ENCODE results near the gene TMEM134.

TMEM134 gene

DNA sequence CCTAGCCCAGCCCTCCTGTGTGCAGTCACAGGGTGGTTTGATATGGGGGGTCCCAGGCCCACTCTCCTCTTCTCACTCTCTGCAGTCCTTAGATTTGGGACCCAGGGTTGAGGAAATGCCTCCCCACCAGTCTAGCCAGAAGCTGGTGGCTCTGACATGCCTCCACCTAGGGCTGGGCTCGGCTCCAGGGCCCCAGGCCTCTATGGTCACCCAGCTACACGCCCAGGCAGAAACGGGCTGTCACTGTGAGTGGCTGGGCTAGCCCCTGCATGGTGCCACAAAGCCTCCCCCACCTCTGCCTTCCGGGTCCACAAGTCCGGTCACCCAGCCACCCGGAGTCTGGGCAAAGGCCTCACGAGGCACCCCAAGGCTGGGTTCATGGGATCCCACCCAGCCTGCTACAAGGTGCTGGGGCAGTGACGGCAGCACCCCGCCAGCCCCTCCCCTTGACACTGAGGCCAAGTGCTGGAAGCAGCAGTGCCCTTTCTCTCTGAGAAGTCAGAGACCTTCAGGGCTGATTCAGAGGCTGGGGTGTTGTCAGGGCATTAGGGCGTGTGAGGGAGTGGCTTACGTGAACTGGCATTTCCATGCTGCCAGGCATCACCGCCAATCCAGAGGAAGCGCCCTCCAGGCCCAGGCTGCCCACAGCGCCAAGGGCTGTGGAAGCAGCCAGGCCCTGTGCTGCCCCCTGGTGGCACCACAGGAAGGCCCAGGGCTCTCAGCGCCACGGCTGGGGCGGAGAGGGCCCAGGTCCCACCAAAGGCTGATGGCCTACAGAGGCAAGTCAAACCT lies 36.8 kb upstream of the TMEM134 start:
- Histone ChIP-seq H3K9ac (ENCODE audit: low read depth, low read length) (no peak overlapping the region), H3K36me3 (ENCODE audit: control insufficient read depth, insufficient read depth, low read length) (peaks cover 10% of the 10 kb centered on the region), H3K27me3 (ENCODE audit: control insufficient read depth, insufficient read depth, low read length) (peaks cover 2% of the 10 kb centered on the region), H3K4me3 (ENCODE audit: low read depth, low read length) (peak overlapping the region; percentile 83), H3K4me1 (ENCODE audit: control insufficient read depth, insufficient read depth, low read length) (peaks cover 4% of the 10 kb centered on the region), H3K9me3 (ENCODE audit: control insufficient read depth, insufficient read depth, low read length) (no peaks in the 10 kb centered on the region)

DNA sequence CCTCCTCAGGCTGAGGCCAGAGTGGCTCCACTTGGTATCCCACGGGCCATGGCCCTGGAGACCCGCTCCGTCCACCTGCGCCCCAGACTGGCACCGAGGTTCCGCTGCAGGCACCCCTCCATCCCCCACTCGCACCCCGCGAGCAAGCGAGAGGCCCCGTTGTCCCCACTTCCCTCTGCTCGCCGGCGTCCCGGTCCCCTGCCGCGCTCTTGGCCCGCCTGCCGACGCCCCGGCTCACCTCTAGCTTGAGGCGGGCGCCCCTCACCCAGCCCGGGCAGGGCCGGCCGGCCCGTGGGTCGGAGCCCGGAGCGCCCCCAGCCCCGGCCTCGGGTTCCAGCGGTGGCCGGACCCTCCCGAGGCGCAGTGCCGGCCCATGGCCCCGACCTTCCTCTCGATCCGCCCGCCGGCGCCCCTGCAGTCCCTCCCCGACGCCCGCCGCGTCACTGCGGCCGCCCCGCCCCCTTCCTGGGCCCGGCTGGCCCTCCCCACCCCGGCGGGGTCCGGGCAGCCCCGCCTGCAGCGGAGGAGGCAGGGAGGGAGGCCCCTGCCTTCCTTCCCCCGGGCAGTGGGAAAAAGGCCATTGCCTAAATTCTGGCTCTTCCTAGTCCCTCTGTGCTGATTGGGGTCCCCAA lies 36.0 kb upstream of the TMEM134 start, which contains the start of gene PITPNM1:
TSS of gene PITPNM1 (minus strand) at position 414 of the 632 bp plus-strand sequence. CDS start 1,183 bp downstream, outside the sequence.
- H3K9me3 ChIP-seq (ENCODE audit: control insufficient read depth, insufficient read depth, low read length) = no peaks in the 10 kb centered on the region
- H3K4me1 ChIP-seq (ENCODE audit: control insufficient read depth, insufficient read depth, low read length) = peaks cover 4% of the 10 kb centered on the region
- H3K9ac ChIP-seq (ENCODE audit: low read depth, low read length) = no peak within 1 kb of the TSS
- H3K4me3 ChIP-seq (ENCODE audit: low read depth, low read length) = peak within 1 kb of the TSS; percentile 83
- peaks cover 13% of the 10 kb centered on the region for H3K36me3 ChIP-seq (ENCODE audit: control insufficient read depth, insufficient read depth, low read length)
- H3K27me3 ChIP-seq (ENCODE audit: control insufficient read depth, insufficient read depth, low read length) = peaks cover 2% of the 10 kb centered on the region

DNA sequence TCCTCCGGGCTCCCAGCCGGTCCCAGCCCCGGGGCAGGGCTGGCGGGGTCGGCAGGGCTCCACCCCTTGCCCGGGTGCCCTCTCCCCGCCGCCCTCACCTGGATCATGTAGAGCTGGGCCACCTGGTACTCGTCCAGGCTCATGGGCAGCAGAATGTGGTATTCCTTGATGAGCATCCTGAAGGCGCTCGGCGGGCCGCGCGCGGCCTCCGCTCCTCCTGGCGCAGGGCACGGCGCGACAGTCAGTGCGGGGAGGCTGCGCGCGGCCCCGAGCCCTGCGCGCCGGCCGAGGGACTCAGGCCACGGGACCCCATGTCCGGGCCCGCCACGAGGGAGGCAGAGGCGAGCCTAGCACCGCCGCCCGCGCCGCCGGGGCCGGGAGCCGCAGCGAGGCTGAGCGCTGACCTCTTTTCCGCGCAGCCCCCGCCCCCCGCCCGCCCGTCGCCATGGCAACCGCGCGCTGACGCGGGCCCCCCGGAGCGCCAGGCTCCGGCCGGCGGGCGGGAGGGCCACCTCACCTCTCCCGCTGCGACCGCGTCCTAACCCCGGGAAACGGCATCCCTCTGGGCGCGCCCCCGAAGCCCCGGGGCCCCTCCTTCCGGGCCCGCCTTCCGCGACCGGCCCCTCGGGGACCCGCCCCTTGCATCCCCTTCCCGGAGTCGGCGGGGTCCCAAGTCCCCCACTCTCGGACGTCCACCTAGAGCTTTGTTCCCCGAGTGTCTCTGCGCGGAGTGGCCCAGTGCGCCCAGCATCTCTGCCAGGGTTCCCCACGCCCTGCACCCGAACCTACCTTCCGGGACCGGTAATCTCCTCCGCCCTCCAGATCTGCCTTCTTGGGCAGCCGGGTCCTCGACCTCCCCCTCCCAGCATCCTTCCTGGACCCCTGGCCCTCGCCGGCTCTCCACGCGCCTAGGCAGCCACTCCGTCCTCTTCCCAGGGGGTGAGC lies 35.2 kb upstream of the TMEM134 start:
- peaks cover 4% of the 10 kb centered on the region for H3K4me1 ChIP-seq (ENCODE audit: control insufficient read depth, insufficient read depth, low read length)
- H3K4me3 ChIP-seq (ENCODE audit: low read depth, low read length) = peak overlapping the region; percentile 83
- peaks cover 18% of the 10 kb centered on the region for H3K36me3 ChIP-seq (ENCODE audit: control insufficient read depth, insufficient read depth, low read length)
- no peaks in the 10 kb centered on the region for H3K9me3 ChIP-seq (ENCODE audit: control insufficient read depth, insufficient read depth, low read length)
- no peak overlapping the region for H3K9ac ChIP-seq (ENCODE audit: low read depth, low read length)
- H3K27me3 ChIP-seq (ENCODE audit: control insufficient read depth, insufficient read depth, low read length) = peaks cover 2% of the 10 kb centered on the region

DNA sequence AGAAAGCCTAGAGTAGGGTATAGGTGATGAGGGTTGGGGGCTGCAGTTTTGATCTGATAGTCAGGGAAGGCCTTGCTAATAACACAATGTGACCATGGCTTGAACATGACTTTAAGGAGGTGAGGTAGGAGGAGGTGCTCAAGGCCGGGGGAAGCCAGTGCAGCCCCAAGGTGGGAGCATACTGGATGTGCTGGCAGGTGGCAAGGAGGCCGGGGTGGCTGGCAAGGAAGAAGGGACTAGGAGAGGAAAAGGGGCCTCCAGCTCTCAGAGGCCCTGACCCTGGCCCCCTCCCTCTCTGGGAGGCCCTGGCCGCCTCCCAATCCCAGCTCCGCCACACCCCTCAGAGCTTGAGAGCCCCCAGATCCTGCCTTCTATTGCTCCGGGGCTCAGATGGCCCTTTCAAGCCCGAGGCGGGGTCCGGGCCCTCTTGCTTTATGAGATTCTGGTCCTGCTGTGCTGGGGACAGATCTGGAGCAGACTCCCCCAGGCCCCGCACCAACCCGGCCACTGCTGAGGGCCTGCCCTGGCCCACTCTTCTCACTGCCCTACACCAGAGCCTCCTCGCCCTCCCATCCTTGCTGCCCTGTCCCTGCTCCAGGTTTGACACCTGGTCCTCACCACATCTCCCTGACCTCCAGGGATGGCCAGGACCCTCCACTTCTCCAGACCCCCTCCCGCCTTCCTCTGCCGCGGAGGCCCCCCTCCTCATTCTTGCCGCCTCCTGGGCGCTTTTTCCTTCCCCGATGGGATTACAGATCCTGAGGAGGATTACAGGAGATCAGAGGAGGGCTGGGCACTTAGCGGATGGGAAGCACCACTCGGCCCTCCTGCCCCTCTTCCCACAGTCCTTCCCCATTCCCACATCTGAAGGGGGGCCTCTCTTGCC lies 34.3 kb upstream of the TMEM134 start:
- H3K4me3 ChIP-seq (ENCODE audit: low read depth, low read length) = peak overlapping the region; percentile 83
- H3K36me3 ChIP-seq (ENCODE audit: control insufficient read depth, insufficient read depth, low read length) = peaks cover 25% of the 10 kb centered on the region
- no peak overlapping the region for H3K9ac ChIP-seq (ENCODE audit: low read depth, low read length)
- H3K27me3 ChIP-seq (ENCODE audit: control insufficient read depth, insufficient read depth, low read length) = peaks cover 2% of the 10 kb centered on the region
- peaks cover 4% of the 10 kb centered on the region for H3K4me1 ChIP-seq (ENCODE audit: control insufficient read depth, insufficient read depth, low read length)
- H3K9me3 ChIP-seq (ENCODE audit: control insufficient read depth, insufficient read depth, low read length) = no peaks in the 10 kb centered on the region

DNA sequence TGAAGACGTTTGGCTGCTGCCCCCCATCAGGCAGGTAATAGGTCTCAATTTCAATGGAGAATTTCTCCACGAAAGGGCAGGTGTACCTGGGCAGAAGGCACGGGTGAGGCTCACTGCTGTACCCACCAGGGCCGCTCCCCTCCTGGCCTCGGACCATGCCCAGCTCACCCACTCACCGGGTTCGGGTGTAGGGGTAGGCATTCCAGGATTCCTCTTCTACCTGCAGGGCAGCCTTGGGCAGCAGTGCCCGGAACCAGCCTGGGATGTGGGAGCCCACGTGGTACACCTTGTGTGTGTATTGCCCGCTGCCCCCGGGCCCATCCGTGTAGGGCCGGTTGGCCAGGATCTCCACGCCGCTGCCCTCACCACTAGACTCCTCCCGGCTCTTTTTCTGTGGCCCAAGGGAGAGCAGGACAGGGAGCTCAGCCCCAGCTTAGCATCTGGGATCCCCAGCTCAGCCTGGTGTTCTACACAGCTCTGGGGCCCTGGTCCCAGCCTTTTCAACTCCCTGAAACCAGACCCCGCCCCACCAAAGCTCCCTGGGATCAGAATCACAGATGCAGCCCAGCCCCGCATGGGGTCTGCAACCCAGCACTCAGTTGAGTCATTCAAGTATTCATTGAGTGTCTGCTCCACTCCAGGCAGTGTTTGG lies 33.4 kb upstream of the TMEM134 start:
- no peaks in the 10 kb centered on the region for H3K9me3 ChIP-seq (ENCODE audit: control insufficient read depth, insufficient read depth, low read length)
- no peak overlapping the region for H3K4me3 ChIP-seq (ENCODE audit: low read depth, low read length)
- peaks cover 32% of the 10 kb centered on the region for H3K36me3 ChIP-seq (ENCODE audit: control insufficient read depth, insufficient read depth, low read length)
- H3K4me1 ChIP-seq (ENCODE audit: control insufficient read depth, insufficient read depth, low read length) = peaks cover 4% of the 10 kb centered on the region
- peaks cover 2% of the 10 kb centered on the region for H3K27me3 ChIP-seq (ENCODE audit: control insufficient read depth, insufficient read depth, low read length)
- no peak overlapping the region for H3K9ac ChIP-seq (ENCODE audit: low read depth, low read length)

DNA sequence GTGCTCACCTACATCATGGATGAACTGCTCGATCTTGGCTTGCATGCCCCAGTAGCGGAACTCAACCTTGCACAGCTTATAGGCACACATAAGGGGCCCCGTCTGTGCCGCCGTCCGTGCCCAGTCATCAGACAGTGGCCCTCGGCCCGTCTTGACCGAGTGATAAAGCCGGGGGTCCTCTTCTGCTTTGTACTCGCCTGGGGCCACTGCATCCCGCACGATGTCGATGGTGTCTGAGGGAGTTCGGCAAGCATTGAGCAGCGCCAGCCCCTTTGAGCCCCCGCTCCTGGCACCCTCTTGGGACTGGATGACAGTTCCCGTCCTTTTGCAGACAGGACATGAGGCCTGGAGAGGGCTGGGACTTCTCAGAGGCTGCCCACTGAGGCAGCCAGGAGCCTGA lies 32.8 kb upstream of the TMEM134 start:
- peaks cover 4% of the 10 kb centered on the region for H3K4me1 ChIP-seq (ENCODE audit: control insufficient read depth, insufficient read depth, low read length)
- no peaks in the 10 kb centered on the region for H3K9me3 ChIP-seq (ENCODE audit: control insufficient read depth, insufficient read depth, low read length)
- no peak overlapping the region for H3K9ac ChIP-seq (ENCODE audit: low read depth, low read length)
- peaks cover 2% of the 10 kb centered on the region for H3K27me3 ChIP-seq (ENCODE audit: control insufficient read depth, insufficient read depth, low read length)
- H3K36me3 ChIP-seq (ENCODE audit: control insufficient read depth, insufficient read depth, low read length) = peaks cover 38% of the 10 kb centered on the region
- H3K4me3 ChIP-seq (ENCODE audit: low read depth, low read length) = no peak overlapping the region

DNA sequence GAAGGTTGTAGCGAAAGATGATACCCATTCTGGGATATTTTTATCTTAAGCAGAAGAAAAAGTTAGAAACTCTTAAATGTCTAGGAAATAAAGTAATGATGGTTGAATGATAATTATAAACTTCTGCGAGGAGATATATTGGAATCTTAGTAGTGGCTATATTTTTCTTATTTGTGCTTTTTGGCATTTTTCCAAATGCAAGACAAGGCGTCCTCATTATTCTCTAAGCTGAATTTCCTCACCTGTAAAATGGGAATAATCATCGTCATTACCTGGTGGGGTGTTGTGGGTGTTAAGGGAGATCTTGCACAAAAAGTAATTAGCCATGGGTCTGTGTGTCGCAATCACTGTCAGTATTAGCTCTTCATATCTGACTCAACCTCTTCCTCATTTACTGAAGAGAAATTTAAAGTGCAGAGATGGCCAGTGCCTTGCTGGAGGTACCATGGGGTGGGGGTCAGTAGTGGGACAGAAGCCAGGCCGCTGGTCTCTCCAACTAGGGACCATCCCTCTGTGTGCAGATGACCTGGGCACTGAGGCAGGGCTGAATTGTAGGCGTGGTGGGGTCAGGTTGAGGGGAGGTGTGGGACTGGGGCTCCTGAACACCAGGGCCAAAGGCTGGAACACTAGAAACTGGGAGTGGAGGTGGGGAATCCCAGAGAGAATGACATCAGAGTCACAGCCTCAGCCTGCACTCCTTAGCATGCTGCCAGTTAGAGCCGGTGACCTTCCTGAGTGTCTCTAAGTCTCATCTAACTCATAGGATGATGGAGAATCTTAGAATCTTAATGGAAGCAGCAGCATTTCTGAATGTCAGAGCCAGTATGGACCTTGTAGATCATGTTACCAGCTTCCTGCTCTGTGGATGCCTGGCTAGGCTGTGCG lies 32.0 kb upstream of the TMEM134 start:
- H3K4me3 ChIP-seq (ENCODE audit: low read depth, low read length) = no peak overlapping the region
- peaks cover 4% of the 10 kb centered on the region for H3K4me1 ChIP-seq (ENCODE audit: control insufficient read depth, insufficient read depth, low read length)
- H3K27me3 ChIP-seq (ENCODE audit: control insufficient read depth, insufficient read depth, low read length) = peaks cover 2% of the 10 kb centered on the region
- no peaks in the 10 kb centered on the region for H3K9me3 ChIP-seq (ENCODE audit: control insufficient read depth, insufficient read depth, low read length)
- H3K36me3 ChIP-seq (ENCODE audit: control insufficient read depth, insufficient read depth, low read length) = peaks cover 41% of the 10 kb centered on the region
- H3K9ac ChIP-seq (ENCODE audit: low read depth, low read length) = no peak overlapping the region

DNA sequence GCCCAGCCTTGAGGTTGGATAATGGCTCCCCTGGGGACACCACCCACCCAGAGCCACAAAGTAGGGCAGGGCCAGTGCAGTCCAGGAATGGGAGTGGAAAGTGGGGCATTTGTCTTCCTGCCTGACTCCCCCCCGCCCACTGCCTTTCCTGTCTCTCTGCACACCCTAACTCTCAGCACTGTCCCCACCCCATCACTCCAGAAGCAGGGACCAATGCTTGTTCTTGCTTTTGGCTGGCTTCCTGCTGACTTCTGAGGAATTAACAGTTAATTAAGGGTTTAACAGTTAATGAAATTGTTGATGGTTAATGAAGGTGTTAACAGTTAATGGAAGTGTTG lies 31.4 kb upstream of the TMEM134 start:
- Histone ChIP-seq H3K9ac (ENCODE audit: low read depth, low read length) (no peak overlapping the region), H3K4me3 (ENCODE audit: low read depth, low read length) (no peak overlapping the region), H3K27me3 (ENCODE audit: control insufficient read depth, insufficient read depth, low read length) (peaks cover 2% of the 10 kb centered on the region), H3K4me1 (ENCODE audit: control insufficient read depth, insufficient read depth, low read length) (peaks cover 2% of the 10 kb centered on the region), H3K36me3 (ENCODE audit: control insufficient read depth, insufficient read depth, low read length) (peaks cover 46% of the 10 kb centered on the region), H3K9me3 (ENCODE audit: control insufficient read depth, insufficient read depth, low read length) (no peaks in the 10 kb centered on the region)

DNA sequence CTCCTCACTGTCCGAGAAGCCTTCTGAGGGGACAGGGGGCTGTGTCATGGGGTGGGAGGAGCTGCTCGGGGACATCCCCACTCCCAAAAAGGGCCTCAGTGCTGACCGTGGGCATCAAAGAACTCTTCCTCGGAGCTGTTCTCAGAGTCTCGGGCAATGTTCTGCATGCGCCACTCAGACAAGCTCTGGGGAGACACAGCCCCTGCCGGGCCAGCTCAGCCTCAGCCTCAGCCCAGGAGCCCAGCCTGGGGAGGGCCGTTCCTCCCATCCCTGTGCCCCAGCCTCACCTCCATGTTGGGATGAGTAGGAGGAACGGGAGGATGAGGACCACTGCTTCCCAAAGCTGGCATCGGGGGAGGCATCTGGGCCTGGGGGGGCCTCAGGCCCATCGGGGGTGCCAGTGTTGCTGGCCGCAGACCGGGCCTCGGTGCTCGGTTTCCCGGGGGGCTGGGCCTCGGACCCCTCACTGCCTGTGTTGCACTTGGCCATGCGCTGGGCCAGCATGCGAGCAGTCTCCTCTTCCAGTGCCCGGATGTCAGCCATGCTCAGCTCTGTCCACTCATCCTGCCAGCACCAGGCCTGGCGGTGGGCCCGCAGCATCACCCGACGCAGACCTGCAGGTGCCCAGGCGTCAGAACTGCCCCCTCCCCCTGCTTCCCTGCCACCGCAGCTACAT lies 30.9 kb upstream of the TMEM134 start:
- Histone ChIP-seq H3K9ac (ENCODE audit: low read depth, low read length) (no peak overlapping the region), H3K27me3 (ENCODE audit: control insufficient read depth, insufficient read depth, low read length) (peaks cover 2% of the 10 kb centered on the region), H3K4me3 (ENCODE audit: low read depth, low read length) (no peak overlapping the region), H3K4me1 (ENCODE audit: control insufficient read depth, insufficient read depth, low read length) (no peaks in the 10 kb centered on the region), H3K9me3 (ENCODE audit: control insufficient read depth, insufficient read depth, low read length) (no peaks in the 10 kb centered on the region), H3K36me3 (ENCODE audit: control insufficient read depth, insufficient read depth, low read length) (peaks cover 46% of the 10 kb centered on the region)
